DND-41 (cell line): Measurements from ENCODE around the gene FARP1.

ENCODE experiments used
- ATAC-seq: fragments of 200-7000 bp; cut with Tn5 transposase; 3 replicates; pipeline ENCODE4 v1.9.1; 2021; ENCODE audit warnings: low read depth; ENCODE audit not compliant: insufficient read depth
- DNase-seq: peaks from one replicate; pipeline ENCODE4 v3.0.0-alpha.2; 2020
- H2AFZ ChIP-seq: 2 replicates; pipeline ENCODE4 v1.6.0; 2012; ENCODE audit warnings: low read depth, low read length
- H3K27ac ChIP-seq: 2 replicates; pipeline ENCODE4 v1.5.1; 2012; ENCODE audit warnings: low read length, inconsistent platforms
- H3K27me3 ChIP-seq: fragments of 200-600 bp; sonication (generic); 2 replicates; pipeline ENCODE4 v1.6.0; 2012; ENCODE audit warnings: low read length, mild to moderate bottlenecking, inconsistent platforms; ENCODE audit not compliant: insufficient read depth, poor library complexity
- H3K36me3 ChIP-seq: 2 replicates; pipeline ENCODE4 v1.5.1; 2012; ENCODE audit warnings: low read length, inconsistent platforms; ENCODE audit not compliant: insufficient read depth
- H3K4me1 ChIP-seq: 2 replicates; pipeline ENCODE4 v1.5.1; 2012; ENCODE audit warnings: mild to moderate bottlenecking, low read length; ENCODE audit not compliant: insufficient read depth
- H3K4me2 ChIP-seq: 2 replicates; pipeline ENCODE4 v1.6.0; 2012; ENCODE audit warnings: mild to moderate bottlenecking, moderate library complexity, low read length, inconsistent platforms; ENCODE audit not compliant: insufficient read depth
- H3K4me3 ChIP-seq, 2 experiments: fragments of 200-600 bp in 1 of 2; shearing (Covaris generic) in 1 of 2; 2 replicates each; pipeline ENCODE4 v1.5.1; 2012 to 2016; ENCODE audit warnings: inconsistent platforms in 2 of 2, low read length in 2 of 2, mild to moderate bottlenecking in 2 of 2, low read depth in 1 of 2, moderate library complexity in 1 of 2
- H3K79me2 ChIP-seq: 2 replicates; pipeline ENCODE4 v1.6.0; 2012; ENCODE audit warnings: low read length, inconsistent platforms; ENCODE audit not compliant: insufficient read depth
- H3K9ac ChIP-seq: 2 replicates; pipeline ENCODE4 v1.6.0; 2012; ENCODE audit warnings: low read depth, mild to moderate bottlenecking, inconsistent platforms, low read length, moderate library complexity
- H3K9me3 ChIP-seq: 2 replicates; pipeline ENCODE4 v1.5.1; 2012; ENCODE audit warnings: low read length, moderate library complexity, mild to moderate bottlenecking, inconsistent platforms; ENCODE audit not compliant: insufficient read depth, severe bottlenecking
- H4K20me1 ChIP-seq: 2 replicates; pipeline ENCODE4 v1.6.0; 2012; ENCODE audit warnings: low read length; ENCODE audit not compliant: insufficient read depth
- CTCF ChIP-seq: IDR thresholded peaks from 2 replicates; pipeline ENCODE4 v1.5.1; 2012; ENCODE audit warnings: borderline replicate concordance, low read length, moderate library complexity, mild to moderate bottlenecking; ENCODE audit not compliant: poor library complexity, severe bottlenecking; ENCODE audit errors: extremely low read depth
- EZH2 ChIP-seq: IDR thresholded peaks from 3 replicates; pipeline ENCODE4 v1.6.1; 2012; ENCODE audit warnings: borderline replicate concordance, low read depth, mild to moderate bottlenecking, moderate library complexity, low read length, inconsistent platforms; ENCODE audit not compliant: severe bottlenecking

Gene FARP1

GRCh38 chr13:98468361-98468760, 325.5 kb downstream of the FARP1 start:
- Histone ChIP-seq H3K9me3 (no peaks in the 10 kb centered on the region), H3K36me3 (peaks cover 89% of the 10 kb centered on the region)

GRCh38 chr13:98468929-98469328, 326.0 kb downstream of the FARP1 start:
- ATAC-seq = no peak
- Histone ChIP-seq H3K27ac (no peak overlapping the region), H3K36me3 (peaks cover 89% of the 10 kb centered on the region), H3K79me2 (peaks cover 43% of the 10 kb centered on the region), H3K4me3 (no peak overlapping the region), H2AFZ (no peak overlapping the region), H4K20me1 (peaks cover 25% of the 10 kb centered on the region), H3K27me3 (no peaks in the 10 kb centered on the region), H3K4me1 (no peaks in the 10 kb centered on the region), H3K4me2 (no peak overlapping the region), H3K9ac (no peak overlapping the region), H3K9me3 (no peaks in the 10 kb centered on the region)
- TF ChIP-seq CTCF = no peak
- TF ChIP-seq EZH2 = no peak
- DNase-seq = no peak

More at GRCh38 chr13:98468361-98468760, 325.5 kb downstream of the FARP1 start:
- DNase-seq = no peak
- Histone ChIP-seq H3K79me2 (peaks cover 43% of the 10 kb centered on the region), H3K4me3 (no peak overlapping the region), H3K27ac (no peak overlapping the region), H3K4me1 (no peaks in the 10 kb centered on the region), H3K9ac (no peak overlapping the region), H2AFZ (no peak overlapping the region), H3K27me3 (no peaks in the 10 kb centered on the region), H3K4me2 (no peak overlapping the region), H4K20me1 (peaks cover 22% of the 10 kb centered on the region)
- 0 out of 3 replicates have a peak, but pooled peaks have one; percentile 31 for ATAC-seq
- TF ChIP-seq CTCF = no peak
- no peak for TF ChIP-seq EZH2

GRCh38 chr13:98470920-98471319, 328.0 kb downstream of the FARP1 start:
- no peak overlapping the region for H2AFZ ChIP-seq
- H3K4me1 ChIP-seq = peaks cover 6% of the 10 kb centered on the region
- DNase-seq = no peak
- peaks cover 48% of the 10 kb centered on the region for H3K79me2 ChIP-seq
- no peaks in the 10 kb centered on the region for H3K27me3 ChIP-seq
- H3K27ac ChIP-seq = no peak overlapping the region
- H3K36me3 ChIP-seq = peaks cover 92% of the 10 kb centered on the region
- no peak for ATAC-seq
- H4K20me1 ChIP-seq = peaks cover 31% of the 10 kb centered on the region
- H3K9me3 ChIP-seq = no peaks in the 10 kb centered on the region
- no peak overlapping the region for H3K4me3 ChIP-seq
- TF ChIP-seq CTCF (no peak), EZH2 (no peak)
- no peak overlapping the region for H3K9ac ChIP-seq
- no peak overlapping the region for H3K4me2 ChIP-seq

GRCh38 chr13:98471934-98472333, 329.0 kb downstream of the FARP1 start:
- Histone ChIP-seq H4K20me1 (peaks cover 34% of the 10 kb centered on the region), H3K9ac (no peak overlapping the region), H3K4me3 (no peak overlapping the region), H3K79me2 (peaks cover 51% of the 10 kb centered on the region), H3K9me3 (no peaks in the 10 kb centered on the region), H3K4me1 (peaks cover 16% of the 10 kb centered on the region), H3K4me2 (no peak overlapping the region), H3K27me3 (no peaks in the 10 kb centered on the region), H3K36me3 (peaks cover 82% of the 10 kb centered on the region), H3K27ac (no peak overlapping the region), H2AFZ (no peak overlapping the region)
- no peak for ATAC-seq
- TF ChIP-seq EZH2 = no peak
- no peak for TF ChIP-seq CTCF
- no peak for DNase-seq
